ENCODE data around the gene MTX1. TPM values are rescaled to one million over a fixed set of nuclear protein-coding genes. Genes with fewer than 3 reads are reported as not detected.
A peak's percentile ranks its signal among the peaks of the same experiment; 100 is the strongest.
"Not testable (repeated sequence)": the region's sequence is repeated elsewhere in the genome, so short reads cannot be mapped to it uniquely, and the experiment has no call there.

The MTX1 gene
- total and polyA plus RNA-seq, 9 donors = 15.6 to 35.4 (median 27.7) TPM

GRCh38 chr1:155244368-155245162 lies 36.1 kb downstream of the MTX1 start:
- WGBS, 3 donors = 0% methylated on average over 53 of the region's 53 CpGs
- TF ChIP-seq EP300 (IDR thresholded peaks at IDR 0.05) (peak; percentile 77), POLR2A (IDR thresholded peaks at IDR 0.05) (peak; percentile 90), CTCF (IDR thresholded peaks at IDR 0.05) (peak in 2 of 3 donors; percentile 99)

GRCh38 chr1:155245163-155245524 lies 36.6 kb downstream of the MTX1 start:
- intact Hi-C loops (cut with DNase I) = no loop called here
- Histone ChIP-seq H3K4me3 (peak overlapping the region; percentile 52), H3K36me3 (no peaks in the 10 kb centered on the region), H3K9me3 (no peaks in the 10 kb centered on the region), H3K4me1 (ENCODE audit: insufficient read depth) (peaks cover 2% of the 10 kb centered on the region), H3K27ac (peak overlapping the region in 1 of 2 donors; percentile 60), H3K27me3 (no peaks in the 10 kb centered on the region)
- 52 to 59% (median 54%) methylated on average over 8 of the region's 8 CpGs for WGBS, 3 donors
- no peak for DNase-seq
- TF ChIP-seq EP300 (IDR thresholded peaks at IDR 0.05) (no peak), CTCF (IDR thresholded peaks at IDR 0.05) (no peak)

More at GRCh38 chr1:155244368-155245162, 36.1 kb downstream of the MTX1 start:
- no peaks in the 10 kb centered on the region for H3K27me3 ChIP-seq
- intact Hi-C loops (cut with DNase I) = loop anchor here in 1 of 4 donors (5.0 kb wide), 1 partner anchor 37 kb away; the partner anchor contains the start of genes MTX1 and THBS3
- no peaks in the 10 kb centered on the region for H3K36me3 ChIP-seq
- DNase-seq = peak; percentile 95 to 99 (median 97)
- peak overlapping the region; percentile 36 to 85 for H3K27ac ChIP-seq
- peak overlapping the region; percentile 52 for H3K4me3 ChIP-seq
- H3K4me1 ChIP-seq (ENCODE audit: insufficient read depth) = peaks cover 2% of the 10 kb centered on the region
- H3K9me3 ChIP-seq = no peaks in the 10 kb centered on the region

- H3K4me1 ChIP-seq (ENCODE audit: insufficient read depth); intact Hi-C loops (cut with DNase I); H3K27ac ChIP-seq; H3K4me3 ChIP-seq; H3K9me3 ChIP-seq; H3K27me3 ChIP-seq; H3K36me3 ChIP-seq; DNase-seq: not testable (repeated sequence)
- 93 to 100% (median 95%) methylated on average over 3 of the region's 3 CpGs for WGBS, 3 donors
These were observed 38.3 kb downstream of the MTX1 start for GRCh38 chr1:155246796-155247195.

GRCh38 chr1:155247667-155248553 lies 39.4 kb downstream of the MTX1 start:
- no peak for DNase-seq
- no peaks in the 10 kb centered on the region for H3K4me1 ChIP-seq (ENCODE audit: insufficient read depth)
- 85 to 92% (median 87%) methylated on average over 23 to 26 of the region's 26 CpGs for WGBS, 3 donors
- no peaks in the 10 kb centered on the region for H3K9me3 ChIP-seq
- intact Hi-C loops (cut with DNase I) = no loop called here
- no peak overlapping the region for H3K27ac ChIP-seq
- H3K27me3 ChIP-seq = no peaks in the 10 kb centered on the region
- TF ChIP-seq CTCF (IDR thresholded peaks at IDR 0.05) = no peak
- TF ChIP-seq POLR2A (IDR thresholded peaks at IDR 0.05) = no peak
- no peaks in the 10 kb centered on the region for H3K36me3 ChIP-seq
- H3K4me3 ChIP-seq = no peak overlapping the region

Measured in ovary (tissue), 9 donors.